OCI-M2 (cell line): ENCODE measurements around the gene HIGD1C.
"Not testable (repeated sequence)": the region's sequence is repeated elsewhere in the genome, so short reads cannot be mapped to it uniquely, and the experiment has no call there.

Experiments
- DNase-seq: peaks from one replicate; lab custom pipeline; 2025; ENCODE audit not compliant: unreplicated experiment; lab: John Stamatoyannopoulos, UW

HIGD1C gene

GRCh38 chr12:51013441-51013840 is 61.1 kb downstream of the HIGD1C start:
- no peak for DNase-seq

- not testable (repeated sequence) for DNase-seq
These were observed 62.1 kb downstream of the HIGD1C start for GRCh38 chr12:51014467-51014866.

DNA sequence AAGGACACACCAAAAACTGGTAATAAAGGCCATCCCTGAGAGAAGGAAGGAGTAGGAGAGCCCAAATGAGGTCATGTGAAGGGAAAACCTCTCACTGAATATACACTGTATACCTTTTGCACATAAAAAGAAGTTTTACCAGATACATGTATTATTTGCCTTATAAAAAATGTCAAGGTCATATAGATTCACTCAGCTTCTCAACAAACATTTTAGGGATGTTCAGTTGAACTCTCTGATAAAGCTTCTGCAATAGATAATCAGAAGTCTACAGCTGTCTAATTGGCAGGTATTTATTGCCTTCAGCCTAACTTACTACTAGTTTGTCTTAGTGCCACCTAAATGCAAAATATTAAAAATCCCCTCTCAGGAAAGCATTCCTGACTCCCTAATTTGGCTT is 65.1 kb downstream of the HIGD1C start:
- DNase-seq = no peak

DNA sequence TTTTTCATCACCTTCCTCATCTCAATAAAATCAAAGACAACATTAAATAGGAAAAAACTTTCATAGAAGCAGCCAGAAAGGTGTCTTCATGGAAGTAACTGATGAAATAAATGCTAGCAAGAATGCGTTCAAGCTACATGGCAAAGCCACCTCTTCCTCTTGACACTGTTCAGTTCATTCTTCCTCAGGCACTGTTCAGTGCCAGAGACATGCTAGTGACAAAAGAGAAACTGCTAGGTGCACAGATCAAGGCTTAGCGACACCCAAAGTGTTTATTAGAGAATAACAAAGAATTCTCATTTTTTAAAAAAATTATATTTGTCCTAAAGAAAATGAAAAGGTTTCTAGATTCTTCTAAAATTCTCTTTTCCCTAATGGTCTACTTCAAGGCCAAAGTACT is 66.6 kb downstream of the HIGD1C start:
- DNase-seq = no peak

DNA sequence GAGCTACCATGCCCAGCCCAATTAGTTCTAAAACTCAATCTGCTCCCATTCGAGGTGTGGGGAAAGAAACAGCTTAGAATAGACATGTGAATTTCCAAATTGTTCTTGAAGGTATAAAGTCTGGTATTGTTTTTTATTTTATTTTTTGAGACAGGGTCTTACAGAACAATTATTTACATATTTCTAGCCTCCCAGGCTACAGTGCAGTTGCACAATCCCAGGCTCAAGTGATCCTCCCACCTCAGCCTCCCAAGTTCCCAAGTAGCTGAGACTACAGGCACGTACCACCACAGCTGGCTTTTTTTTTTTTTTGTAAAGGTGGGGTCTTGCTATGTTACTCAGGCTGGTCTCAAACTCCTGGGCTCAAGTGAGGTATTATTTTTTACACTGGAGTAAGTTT is 67.6 kb downstream of the HIGD1C start:
- no peak for DNase-seq
